Skeletal muscle satellite cell (primary cell): ENCODE results near the gene OASL.

Experiments
- H3K27me3 ChIP-seq: 2 replicates; pipeline ENCODE4 v1.7.0; 2013; ENCODE audit warnings: low read length; ENCODE audit not compliant: control insufficient read depth, insufficient read depth
- H3K36me3 ChIP-seq: 2 replicates; pipeline ENCODE4 v1.7.0; 2013; ENCODE audit warnings: mild to moderate bottlenecking, control low read depth, low read length; ENCODE audit not compliant: insufficient read depth
- H3K4me1 ChIP-seq: 2 replicates; pipeline ENCODE4 v1.7.0; 2013; ENCODE audit warnings: low read length; ENCODE audit not compliant: control insufficient read depth, insufficient read depth
- H3K4me2 ChIP-seq: 2 replicates; pipeline ENCODE4 v1.7.0; 2013; ENCODE audit warnings: mild to moderate bottlenecking, low read length
- H3K4me3 ChIP-seq: 2 replicates; pipeline ENCODE4 v1.7.0; 2013; ENCODE audit warnings: low read length
- H3K9ac ChIP-seq: 2 replicates; pipeline ENCODE4 v1.7.0; 2013; ENCODE audit warnings: mild to moderate bottlenecking, low read depth, low read length, moderate library complexity
- H3K9me3 ChIP-seq: replicated peaks from 2 replicates; pipeline ENCODE4 v1.7.0; 2013; ENCODE audit warnings: mild to moderate bottlenecking, control low read depth, low read length

The OASL gene

GRCh38 chr12:120980800-120981368, 58.2 kb downstream of the OASL start:
- no peak overlapping the region for H3K9ac ChIP-seq
- H3K4me2 ChIP-seq = no peak overlapping the region
- no peaks in the 10 kb centered on the region for H3K9me3 ChIP-seq
- H3K27me3 ChIP-seq = peaks cover 8% of the 10 kb centered on the region
- H3K4me1 ChIP-seq = no peaks in the 10 kb centered on the region
- no peak overlapping the region for H3K4me3 ChIP-seq
- H3K36me3 ChIP-seq = no peaks in the 10 kb centered on the region

- H3K9ac ChIP-seq = no peak overlapping the region
- H3K4me3 ChIP-seq = no peak overlapping the region
- no peaks in the 10 kb centered on the region for H3K4me1 ChIP-seq
- no peaks in the 10 kb centered on the region for H3K36me3 ChIP-seq
- no peak overlapping the region for H3K4me2 ChIP-seq
- no peaks in the 10 kb centered on the region for H3K9me3 ChIP-seq
- H3K27me3 ChIP-seq = peaks cover 8% of the 10 kb centered on the region
These were observed 59.0 kb downstream of the OASL start for GRCh38 chr12:120979862-120980696.

- no peaks in the 10 kb centered on the region for H3K36me3 ChIP-seq
- no peak overlapping the region for H3K4me3 ChIP-seq
- H3K4me1 ChIP-seq = no peaks in the 10 kb centered on the region
- no peak overlapping the region for H3K4me2 ChIP-seq
- peaks cover 6% of the 10 kb centered on the region for H3K27me3 ChIP-seq
- H3K9me3 ChIP-seq = no peaks in the 10 kb centered on the region
- no peak overlapping the region for H3K9ac ChIP-seq
These were observed 59.7 kb downstream of the OASL start for GRCh38 chr12:120979220-120979861.

GRCh38 chr12:120978296-120979219, 60.5 kb downstream of the OASL start, which contains the start of gene HNF1A:
HNF1A (plus strand) TSS chr12:120978543; CDS start chr12:120978769, 226 bp downstream.
- Histone ChIP-seq H3K36me3 (no peaks in the 10 kb centered on the region), H3K9me3 (no peaks in the 10 kb centered on the region), H3K9ac (no peak within 1 kb of the TSS)

DNA sequence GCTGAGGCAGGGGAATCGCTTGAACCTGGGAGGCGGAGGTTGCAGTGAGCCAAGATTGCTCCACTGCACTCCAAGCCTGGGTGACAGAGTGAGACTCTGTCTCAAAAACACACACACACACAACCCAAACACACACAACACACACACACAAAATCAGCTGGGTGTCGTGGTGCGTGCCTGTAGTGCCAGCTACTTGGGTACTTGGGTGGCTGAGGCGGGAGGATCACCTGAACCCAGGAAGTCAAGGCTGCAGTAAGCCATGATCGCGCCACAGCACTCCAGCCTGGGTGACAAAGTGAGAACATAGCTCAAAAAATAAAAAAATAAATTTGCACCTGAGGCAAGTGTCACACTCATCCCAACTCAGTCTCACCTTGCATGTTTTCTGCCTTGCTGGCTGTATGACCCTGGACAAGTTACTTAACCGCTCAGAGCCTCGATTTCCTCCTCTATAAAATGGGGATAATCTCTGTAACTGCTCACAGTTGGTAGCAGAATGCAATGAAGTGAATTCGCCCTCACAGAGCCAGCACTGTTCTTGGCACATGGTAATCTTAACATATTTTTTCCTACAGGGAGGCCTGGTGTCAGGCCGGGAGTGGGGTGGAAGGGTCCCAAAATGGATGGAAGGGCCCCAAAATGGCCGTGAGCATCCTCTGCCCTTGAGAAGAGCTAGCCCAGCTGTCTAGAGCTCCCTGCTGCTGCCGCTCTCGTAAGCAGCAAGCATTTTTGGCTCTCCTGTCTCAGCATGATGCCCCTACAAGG, 61.3 kb downstream of the OASL start:
- Histone ChIP-seq H3K4me2 (no peak overlapping the region), H3K9ac (no peak overlapping the region), H3K36me3 (no peaks in the 10 kb centered on the region), H3K4me1 (no peaks in the 10 kb centered on the region), H3K27me3 (peaks cover 3% of the 10 kb centered on the region), H3K4me3 (no peak overlapping the region), H3K9me3 (no peaks in the 10 kb centered on the region)

More at GRCh38 chr12:120978296-120979219, 60.5 kb downstream of the OASL start, which contains the start of gene HNF1A:
- Histone ChIP-seq H3K27me3 (no peaks in the 10 kb centered on the region), H3K4me3 (no peak within 1 kb of the TSS), H3K4me2 (no peak within 1 kb of the TSS), H3K4me1 (no peaks in the 10 kb centered on the region)

- H3K27me3 ChIP-seq = peaks cover 12% of the 10 kb centered on the region
- no peak overlapping the region for H3K9ac ChIP-seq
- no peak overlapping the region for H3K4me2 ChIP-seq
- H3K36me3 ChIP-seq = no peaks in the 10 kb centered on the region
- no peaks in the 10 kb centered on the region for H3K4me1 ChIP-seq
- no peaks in the 10 kb centered on the region for H3K9me3 ChIP-seq
- H3K4me3 ChIP-seq = no peak overlapping the region
These were observed 66.0 kb downstream of the OASL start for GRCh38 chr12:120972870-120973543.

DNA sequence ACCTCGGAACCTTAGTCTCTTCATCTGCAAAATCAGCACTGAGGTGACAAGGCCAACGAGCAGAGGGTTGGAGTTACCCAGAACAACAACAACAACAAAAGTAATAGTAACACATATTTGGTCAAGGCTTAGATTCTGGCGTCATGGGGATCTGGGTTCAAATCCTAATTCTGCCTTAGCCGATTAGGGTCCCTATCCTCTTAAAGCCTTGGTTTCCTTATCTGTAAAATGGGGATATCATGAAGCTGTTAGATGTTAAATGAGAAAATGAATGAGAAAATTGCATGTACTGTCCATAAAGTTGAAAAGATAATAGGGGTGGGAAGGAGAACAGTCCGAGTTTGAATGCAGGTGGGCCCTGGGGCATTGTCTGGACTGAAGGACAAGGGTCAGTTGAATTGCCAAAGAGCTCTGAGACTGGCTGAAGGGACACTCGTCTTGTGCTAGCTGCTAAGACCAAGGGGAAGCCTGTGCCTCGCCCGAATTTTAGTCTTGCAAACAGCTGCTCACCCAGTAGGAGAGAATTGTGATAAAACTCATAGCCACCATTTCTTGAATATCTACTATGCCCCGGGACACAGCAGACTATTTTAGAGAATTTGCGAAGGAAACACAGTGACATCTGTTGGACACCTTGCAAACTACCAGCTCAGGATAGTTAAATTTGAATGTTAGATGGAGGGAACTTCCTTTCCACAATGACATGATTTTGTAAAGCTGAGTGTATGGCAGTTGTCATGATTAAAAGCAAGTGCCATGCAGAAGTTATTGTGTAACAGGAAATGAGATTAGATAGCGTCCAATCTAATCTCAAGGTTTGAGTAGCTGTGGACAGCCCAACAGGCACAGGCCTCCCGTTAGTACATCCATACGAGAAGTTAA, 67.5 kb downstream of the OASL start:
- no peaks in the 10 kb centered on the region for H3K9me3 ChIP-seq
- H3K36me3 ChIP-seq = no peaks in the 10 kb centered on the region
- no peak overlapping the region for H3K9ac ChIP-seq
- no peak overlapping the region for H3K4me3 ChIP-seq
- H3K27me3 ChIP-seq = peaks cover 23% of the 10 kb centered on the region
- no peaks in the 10 kb centered on the region for H3K4me1 ChIP-seq
- H3K4me2 ChIP-seq = no peak overlapping the region

- H3K4me3 ChIP-seq = no peak overlapping the region
- H3K4me2 ChIP-seq = no peak overlapping the region
- no peaks in the 10 kb centered on the region for H3K4me1 ChIP-seq
- H3K9ac ChIP-seq = no peak overlapping the region
- no peaks in the 10 kb centered on the region for H3K36me3 ChIP-seq
- no peaks in the 10 kb centered on the region for H3K9me3 ChIP-seq
- H3K27me3 ChIP-seq = peaks cover 28% of the 10 kb centered on the region
These were observed 68.7 kb downstream of the OASL start for GRCh38 chr12:120970310-120970709.
